Fibroblast of skin of left quadriceps (primary cell): ENCODE data around the gene MED25.
A peak's percentile ranks its signal among the peaks of the same experiment; 100 is the strongest.

ENCODE experiments used
- DNase-seq, 2 experiments: peaks; one replicate each; pipeline ENCODE4 v3.0.0-alpha.2; 2013; ENCODE audit warnings: low read depth in 2 of 2

MED25 gene

GRCh38 chr19:49799271-49799797 is 18.8 kb upstream of the MED25 start:
- no peak for DNase-seq

- DNase-seq = no peak
These were observed 18.2 kb upstream of the MED25 start for GRCh38 chr19:49799798-49800376.

GRCh38 chr19:49800771-49801170 is 17.3 kb upstream of the MED25 start:
- no peak for DNase-seq

- DNase-seq = no peak
These were observed 16.6 kb upstream of the MED25 start for GRCh38 chr19:49801401-49801888.

- DNase-seq = peak; percentile 83 to 85
These were observed 16.0 kb upstream of the MED25 start for GRCh38 chr19:49801966-49802661.

GRCh38 chr19:49802836-49803528 is 15.1 kb upstream of the MED25 start:
- DNase-seq = no peak

- DNase-seq = no peak
These were observed 14.6 kb upstream of the MED25 start for GRCh38 chr19:49803529-49803856.

- DNase-seq = no peak
These were observed 12.1 kb upstream of the MED25 start for GRCh38 chr19:49805822-49806619.

GRCh38 chr19:49806620-49806959 is 11.5 kb upstream of the MED25 start:
- DNase-seq = no peak

- DNase-seq = no peak
These were observed 10.8 kb upstream of the MED25 start for GRCh38 chr19:49807058-49807903.

- DNase-seq = no peak
These were observed 10.0 kb upstream of the MED25 start for GRCh38 chr19:49807904-49808675.

GRCh38 chr19:49808711-49809159 is 9.4 kb upstream of the MED25 start:
- DNase-seq = peak; percentile 63 to 66

- no peak for DNase-seq
These were observed 8.7 kb upstream of the MED25 start for GRCh38 chr19:49809160-49809940.

- no peak for DNase-seq
These were observed 8.1 kb upstream of the MED25 start for GRCh38 chr19:49809941-49810389.

- no peak for DNase-seq
These were observed 6.8 kb upstream of the MED25 start for GRCh38 chr19:49811328-49811727.

GRCh38 chr19:49812452-49812996 is 5.6 kb upstream of the MED25 start:
- DNase-seq = no peak

GRCh38 chr19:49812997-49813861 is 4.9 kb upstream of the MED25 start, which contains the start of gene FUZ:
FUZ (minus strand) TSS chr19:49813292; CDS start chr19:49813106, 186 bp downstream.
- peak; percentile 96 to 98 for DNase-seq

GRCh38 chr19:49814010-49814409 is 4.1 kb upstream of the MED25 start:
- no peak for DNase-seq
